Stimulated activated CD4-positive, alpha-beta T cell treated with anti-CD3 and anti-CD28 coated beads, Interleukin-4, amount 100 ng/mL, for 1 hour (primary cell): ENCODE measurements around the gene OARD1.
"Not testable (repeated sequence)": the region's sequence is repeated elsewhere in the genome, so short reads cannot be mapped to it uniquely, and the experiment has no call there.

Source experiments
- DNase-seq: peaks from one replicate; pipeline ENCODE4 v3.0.0-alpha.2; 2020

The OARD1 gene, protein sequence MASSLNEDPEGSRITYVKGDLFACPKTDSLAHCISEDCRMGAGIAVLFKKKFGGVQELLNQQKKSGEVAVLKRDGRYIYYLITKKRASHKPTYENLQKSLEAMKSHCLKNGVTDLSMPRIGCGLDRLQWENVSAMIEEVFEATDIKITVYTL

DNA sequence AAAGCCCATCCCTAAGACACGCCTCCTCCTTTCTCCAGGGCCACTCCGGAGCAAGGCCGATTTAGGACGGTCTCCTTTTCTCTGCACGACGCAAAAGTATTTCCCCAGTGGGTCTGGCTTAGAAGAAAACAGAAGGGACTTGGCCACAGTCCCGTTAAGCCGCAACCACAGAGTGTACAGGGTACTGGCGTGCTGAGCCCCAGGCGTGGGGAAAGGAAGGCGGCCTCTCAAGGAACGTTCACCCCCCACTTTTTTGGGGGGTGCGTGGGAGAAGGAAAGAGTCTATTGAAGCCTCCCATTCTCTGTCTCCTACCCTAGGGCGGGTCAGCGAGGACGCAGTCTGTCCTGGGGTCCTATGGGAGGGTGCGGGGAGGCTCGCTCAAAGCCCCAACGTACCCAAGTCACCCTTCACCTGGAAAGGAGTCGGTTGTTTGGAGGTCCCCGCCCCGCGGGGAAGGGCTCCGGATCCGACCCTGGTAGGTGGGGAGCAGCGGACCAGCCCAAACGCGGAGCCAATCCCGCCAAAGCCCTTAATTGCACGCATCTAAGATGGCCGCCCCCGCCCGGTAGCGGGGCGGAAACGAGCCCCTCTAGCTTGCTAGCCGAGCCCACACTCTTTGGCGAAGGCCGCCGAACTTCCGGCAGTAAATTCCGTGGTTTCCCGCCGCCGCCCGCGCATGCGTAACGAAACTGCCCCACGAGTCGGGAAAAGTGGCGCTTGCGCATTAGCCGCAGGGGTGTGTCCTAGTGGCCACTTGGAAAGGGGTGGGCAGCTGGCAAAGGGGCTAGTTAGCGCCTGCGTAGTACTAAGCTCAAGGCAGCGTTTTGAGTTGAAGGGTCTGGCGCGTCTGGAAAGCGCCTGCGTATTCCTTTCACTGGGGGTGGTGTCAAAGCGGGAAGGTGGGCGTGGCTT lies at the start of gene OARD1:
Gene OARD1, minus strand, starts transcription at position 434 of the 913 bp plus-strand sequence. CDS start 722 bp downstream, outside the sequence.
- DNase-seq = peak; percentile 100

DNA sequence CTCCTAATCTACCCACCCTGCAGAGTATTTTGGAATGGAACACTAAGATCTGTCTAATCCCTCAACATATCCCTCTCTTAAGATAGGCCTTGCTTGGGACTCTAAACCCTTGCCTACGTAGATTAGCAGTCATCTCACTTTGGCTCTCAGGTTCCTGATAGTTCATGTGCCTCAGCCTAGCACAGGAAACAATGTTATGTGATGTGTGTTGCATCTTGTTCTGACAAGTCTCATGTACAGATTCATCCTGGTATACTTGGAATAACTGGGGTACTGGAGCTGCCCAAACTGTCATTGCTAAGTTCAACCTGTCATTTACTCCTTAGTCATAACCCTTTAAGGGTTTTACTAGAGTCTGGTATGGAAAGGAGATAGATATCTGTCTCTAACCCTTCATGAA lies 47.9 kb upstream of the OARD1 start:
- DNase-seq = no peak

DNA sequence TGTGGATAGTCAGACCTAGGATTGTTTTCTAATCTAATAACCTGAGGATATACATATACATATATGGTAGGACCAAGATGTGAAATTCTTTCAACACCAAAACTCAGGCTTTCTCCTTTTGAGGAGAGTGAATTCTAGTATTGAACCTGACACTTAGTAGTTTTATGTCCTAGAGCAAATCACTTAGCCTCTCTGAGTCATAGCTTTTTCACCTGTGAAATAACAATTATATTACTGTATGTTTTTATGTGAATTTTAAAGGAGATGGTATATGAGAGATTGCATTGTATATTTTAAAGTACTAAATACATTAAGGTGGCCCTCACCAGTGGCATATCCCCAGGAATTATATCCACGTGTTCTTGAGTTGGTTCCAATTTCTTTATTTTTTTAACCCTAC lies 47.4 kb upstream of the OARD1 start:
- no peak for DNase-seq

DNA sequence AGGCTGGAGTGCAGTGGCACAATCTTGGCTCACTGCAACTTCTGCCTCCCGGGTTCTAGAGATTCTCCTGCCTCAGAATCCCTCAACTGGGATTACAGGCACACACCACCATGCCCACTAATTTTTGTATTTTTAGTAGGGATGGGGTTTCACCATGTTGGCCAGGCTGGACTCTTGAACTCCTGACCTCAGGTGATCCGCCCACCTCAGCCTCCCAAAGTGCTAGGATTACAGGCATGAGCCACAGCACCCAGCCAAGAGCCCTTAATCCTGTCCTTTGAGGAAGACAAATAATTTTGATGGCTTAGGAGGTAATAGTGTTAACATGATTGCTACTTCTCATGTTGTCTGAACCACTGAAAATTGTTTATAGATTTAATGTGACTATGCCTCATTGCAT lies 42.9 kb upstream of the OARD1 start:
- DNase-seq = not testable (repeated sequence)

DNA sequence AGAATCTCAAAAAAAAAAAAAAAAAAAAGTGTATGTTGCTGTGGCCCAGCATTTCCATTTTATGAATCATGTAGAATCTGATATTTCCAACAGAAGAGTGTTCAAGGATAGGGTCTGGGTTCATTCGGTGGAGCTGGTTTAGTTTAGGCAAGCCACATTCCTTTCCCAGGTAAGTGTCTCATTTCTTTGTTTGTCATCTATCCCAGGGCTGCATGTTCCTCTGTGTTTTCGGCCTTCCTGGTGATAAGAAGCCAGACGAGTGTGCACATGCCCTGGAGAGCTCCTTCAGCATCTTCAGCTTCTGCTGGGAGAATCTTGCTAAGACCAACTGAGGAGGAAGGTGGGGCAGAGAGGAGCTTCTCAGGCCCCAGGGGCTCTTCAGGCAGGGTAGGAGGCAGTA lies 38.9 kb upstream of the OARD1 start:
- DNase-seq = no peak

DNA sequence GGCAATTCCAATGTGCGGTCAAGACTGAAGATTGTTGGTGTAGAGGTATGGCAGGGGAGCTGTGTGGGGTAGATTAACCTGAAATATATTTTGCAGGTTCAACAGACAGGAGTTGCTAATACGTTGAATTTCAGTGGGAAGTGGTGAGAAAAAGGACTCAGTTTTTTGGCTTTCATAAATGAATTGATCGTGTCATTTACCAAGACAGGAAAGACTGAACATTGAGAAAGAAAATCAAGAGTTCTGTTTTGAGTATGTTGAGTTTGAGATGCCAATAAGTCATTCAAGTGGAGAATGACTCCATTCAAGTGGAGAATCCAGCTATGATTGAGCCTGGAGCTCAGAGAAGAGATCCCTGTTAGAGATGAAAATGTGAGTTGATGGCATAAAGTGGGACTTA lies 31.7 kb upstream of the OARD1 start:
- no peak for DNase-seq

DNA sequence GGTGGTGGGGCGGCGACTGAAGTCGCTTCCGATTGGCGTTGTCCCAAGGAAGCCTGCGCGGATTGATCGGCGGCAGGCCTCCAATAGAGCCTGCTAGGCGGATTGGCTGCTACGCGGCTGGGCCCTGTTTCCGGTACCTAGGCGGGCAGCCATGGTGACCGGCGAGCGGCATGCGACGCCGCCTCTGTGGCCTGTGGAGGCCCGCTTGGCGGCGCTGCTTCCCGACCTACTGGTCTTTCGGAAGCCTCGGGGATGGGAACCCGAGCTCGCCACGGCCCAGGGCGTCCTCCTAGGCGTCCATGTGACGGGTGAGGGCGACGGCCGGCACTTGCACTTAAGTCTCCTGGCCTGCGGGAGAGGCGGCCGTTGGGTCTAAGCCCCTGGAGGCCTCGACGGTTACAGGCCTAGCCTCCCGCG lies 28.7 kb upstream of the OARD1 start:
- DNase-seq = no peak

DNA sequence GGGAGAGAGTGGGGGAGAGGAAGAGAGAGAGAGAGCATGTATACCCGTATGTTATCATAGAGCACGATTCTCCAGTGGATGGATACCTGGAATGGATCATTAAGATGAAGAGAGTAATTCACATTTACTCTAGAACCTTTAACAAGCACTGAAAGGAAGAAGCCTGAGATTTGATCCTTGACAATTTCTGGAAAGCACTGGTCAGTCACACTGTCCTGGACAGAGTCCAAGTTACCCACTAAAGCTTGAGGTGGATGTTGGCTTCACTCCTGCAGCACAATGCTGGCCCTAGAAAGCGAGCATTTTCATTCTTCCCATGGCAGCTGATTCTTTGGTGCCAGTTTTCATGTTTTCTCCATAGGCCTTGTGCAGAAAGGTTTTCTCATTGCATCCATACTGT lies 26.2 kb upstream of the OARD1 start:
- no peak for DNase-seq

DNA sequence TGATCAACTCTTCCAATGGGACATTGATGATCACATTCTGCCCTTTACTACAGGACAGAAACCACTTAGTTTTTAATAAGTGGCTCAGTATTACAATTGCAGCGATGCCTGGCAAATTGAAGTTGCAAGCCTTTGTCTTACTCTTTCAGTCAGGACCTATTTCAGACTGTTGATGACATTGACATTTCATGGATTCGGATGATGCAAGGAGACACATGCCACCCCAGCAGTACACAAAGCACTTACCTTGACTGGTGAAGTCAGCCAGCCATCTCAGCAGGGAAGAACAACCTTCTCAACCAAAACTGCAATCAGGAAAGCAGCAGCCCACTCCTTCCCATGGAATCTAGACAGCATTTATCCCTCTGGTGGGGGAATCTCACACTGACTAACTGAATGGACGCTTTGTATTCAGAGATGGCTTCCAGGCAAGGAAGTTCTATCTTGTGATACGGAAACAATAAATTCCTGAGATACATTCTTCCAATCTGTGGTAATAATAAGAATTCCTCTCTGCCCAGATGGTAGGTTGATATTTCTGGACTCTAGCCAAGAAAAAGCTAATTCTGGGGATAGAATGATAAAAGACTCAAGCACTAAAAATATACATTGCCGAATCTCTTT lies 25.4 kb upstream of the OARD1 start:
- DNase-seq = no peak

DNA sequence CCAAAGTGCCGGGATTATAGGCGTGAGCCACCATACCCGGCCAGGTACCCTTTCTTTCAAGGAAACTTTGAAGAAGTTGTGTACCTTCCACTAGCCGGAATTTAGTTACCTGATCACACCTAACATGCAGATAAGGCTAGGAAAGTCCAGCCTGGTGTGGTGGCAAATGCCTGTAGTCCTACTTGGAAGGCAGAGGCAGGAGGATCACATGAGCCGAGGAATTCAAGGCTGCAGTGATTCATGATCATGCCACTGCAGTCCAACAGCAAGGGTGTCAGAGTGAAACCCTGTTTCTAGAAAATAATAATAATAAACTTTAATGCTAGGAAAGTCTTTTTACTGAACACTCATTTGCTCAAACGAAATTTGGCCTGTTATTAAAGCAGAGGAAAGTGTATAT lies 21.6 kb upstream of the OARD1 start:
- DNase-seq = no peak

DNA sequence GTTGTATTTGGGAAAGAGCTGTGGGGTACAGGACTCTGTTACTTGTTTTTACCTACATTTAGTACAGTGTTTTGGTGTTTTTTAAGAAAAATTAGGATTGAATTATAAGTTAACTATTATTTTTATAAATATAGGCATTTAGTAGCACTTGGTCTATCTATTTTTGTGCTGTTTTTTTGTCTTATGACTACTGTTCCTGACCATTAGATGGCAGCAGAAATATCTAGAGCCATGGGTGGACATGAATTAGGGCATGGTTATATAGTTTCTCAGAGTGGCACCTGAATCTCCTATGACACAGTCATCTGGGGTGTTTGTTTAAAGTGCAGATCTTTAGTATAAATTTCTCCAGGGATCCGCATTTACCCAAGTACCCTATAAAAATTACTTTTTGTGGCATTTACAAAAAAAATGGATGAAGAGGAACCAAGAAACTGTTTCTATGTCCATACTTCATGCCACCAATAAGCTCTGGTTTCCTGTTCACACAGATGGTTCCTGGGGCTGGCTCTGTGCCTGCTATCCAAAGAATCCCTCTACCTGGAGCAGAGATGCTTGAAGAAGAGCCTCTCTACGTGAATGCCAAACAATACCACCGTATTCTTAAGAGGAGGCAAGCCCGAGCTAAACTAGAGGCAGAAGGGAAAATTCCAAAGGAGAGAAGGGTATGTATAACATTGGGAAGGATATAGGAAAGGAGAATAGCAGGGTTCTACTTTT lies 20.4 kb upstream of the OARD1 start:
- DNase-seq = no peak

DNA sequence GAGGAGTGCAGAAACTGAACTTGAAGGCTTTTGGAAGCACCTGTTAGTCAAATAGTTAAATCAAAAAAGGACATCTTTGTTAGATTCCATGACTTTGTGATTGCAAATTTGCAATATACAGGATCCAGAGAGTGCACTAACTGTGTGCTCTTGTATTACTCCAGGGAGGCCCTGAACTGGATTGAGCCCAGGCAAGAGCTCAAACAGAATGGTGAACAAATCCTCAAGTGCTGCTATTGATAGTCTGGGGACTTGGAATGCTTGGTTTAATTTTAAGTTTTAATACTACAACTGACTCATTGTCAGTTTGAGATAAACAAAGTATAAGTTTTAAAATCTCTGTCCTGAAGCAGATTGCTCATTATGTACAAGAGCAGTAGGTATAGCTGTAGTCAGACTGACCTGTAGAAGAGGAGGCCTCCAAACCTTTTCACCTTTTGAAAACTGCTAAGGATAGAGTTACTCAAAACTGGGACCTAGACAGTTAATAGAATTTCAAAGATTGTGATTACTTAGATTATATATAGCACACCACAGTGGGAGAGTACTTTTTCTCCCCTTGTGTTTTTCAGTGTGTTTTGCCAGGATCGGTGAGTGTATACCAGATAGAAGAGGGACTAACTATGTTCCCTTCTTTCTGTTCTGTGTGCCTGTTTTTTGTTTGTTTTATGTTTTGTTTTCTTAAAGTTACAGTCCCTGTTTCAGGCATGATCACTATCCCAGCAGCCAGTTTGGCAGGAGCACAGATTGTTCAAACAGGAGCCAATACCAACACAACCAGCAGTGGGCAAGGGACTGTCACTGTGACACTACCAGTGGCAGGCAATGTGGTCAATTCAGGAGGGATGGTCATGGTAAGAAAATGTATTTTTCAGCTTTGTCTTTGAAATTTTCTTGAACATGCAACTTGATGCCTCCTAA lies 18.9 kb upstream of the OARD1 start:
- no peak for DNase-seq

DNA sequence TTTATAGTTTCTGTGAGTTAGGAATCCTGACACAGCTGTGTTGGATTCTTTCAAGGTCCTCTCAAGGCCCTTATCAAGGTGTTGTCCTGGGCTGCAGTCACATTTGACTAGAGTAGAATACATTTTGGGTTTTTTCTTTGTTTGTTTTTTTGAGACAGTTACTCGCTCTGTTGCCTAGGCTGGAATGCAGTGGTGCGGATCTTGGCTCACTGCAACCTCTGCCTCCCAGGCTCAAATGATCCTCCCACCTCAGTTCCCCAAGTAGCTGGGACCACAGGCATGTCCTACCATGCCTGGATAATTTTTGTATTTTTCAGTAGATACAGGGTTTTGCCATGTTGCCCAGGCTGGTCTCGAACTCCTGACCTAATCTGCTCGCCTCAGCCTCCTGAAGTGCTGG lies 16.3 kb upstream of the OARD1 start:
- DNase-seq = no peak

DNA sequence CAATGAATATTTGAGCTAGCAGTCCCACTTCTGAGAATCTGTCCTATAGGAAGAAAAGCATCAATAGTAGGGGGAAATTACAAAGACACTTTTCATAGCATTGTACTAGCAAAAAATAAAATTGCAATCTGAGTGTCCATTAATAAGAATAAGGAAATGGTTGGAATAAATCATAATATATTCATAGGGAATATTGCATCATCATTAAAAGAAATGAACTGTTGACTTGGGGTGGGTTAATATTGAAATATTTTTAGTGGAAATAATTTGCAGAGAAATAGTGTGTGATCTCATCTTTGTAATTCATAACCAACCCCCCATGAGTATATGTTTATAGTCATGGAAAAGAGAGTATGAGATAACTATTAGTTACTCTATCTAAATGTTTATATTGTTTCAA lies 13.0 kb upstream of the OARD1 start:
- DNase-seq = no peak

DNA sequence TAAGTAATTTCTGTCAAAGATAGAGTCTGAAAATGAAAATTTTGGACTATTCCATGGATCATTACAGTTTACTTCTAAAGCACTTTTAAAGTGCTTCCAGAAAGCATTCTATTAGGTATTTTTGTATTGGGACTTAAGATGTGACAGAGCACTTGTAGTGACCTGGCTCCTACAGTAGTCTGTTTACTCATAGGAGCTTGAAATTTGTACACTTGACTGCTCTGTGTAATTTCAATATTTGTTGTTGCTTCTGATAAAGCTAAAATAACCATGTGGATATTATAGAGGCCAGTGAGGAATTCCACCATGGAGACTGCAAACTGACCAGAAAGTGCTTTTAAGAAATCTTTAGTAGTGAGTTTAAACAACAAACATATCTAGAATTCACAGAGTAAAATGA lies 10.9 kb upstream of the OARD1 start:
- DNase-seq = no peak

DNA sequence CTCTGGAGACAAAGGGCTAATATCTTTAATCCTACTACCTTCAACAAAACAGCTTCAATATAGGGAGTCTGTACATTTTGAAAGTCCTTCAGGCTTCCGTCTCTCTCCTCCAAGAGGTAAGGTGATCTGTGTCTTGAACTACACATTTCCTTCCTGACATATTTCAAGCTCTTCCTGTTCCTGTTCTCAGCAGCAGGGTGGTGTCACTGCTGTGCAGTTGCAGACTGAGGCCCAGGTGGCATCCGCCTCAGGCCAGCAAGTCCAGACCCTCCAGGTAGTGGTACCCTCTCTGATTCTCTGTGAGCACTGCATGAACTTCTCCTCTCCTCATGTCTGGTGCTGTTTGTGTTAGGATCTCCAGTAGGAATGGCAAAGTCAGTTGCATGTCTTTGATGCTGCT lies 8.5 kb upstream of the OARD1 start:
- no peak for DNase-seq

DNA sequence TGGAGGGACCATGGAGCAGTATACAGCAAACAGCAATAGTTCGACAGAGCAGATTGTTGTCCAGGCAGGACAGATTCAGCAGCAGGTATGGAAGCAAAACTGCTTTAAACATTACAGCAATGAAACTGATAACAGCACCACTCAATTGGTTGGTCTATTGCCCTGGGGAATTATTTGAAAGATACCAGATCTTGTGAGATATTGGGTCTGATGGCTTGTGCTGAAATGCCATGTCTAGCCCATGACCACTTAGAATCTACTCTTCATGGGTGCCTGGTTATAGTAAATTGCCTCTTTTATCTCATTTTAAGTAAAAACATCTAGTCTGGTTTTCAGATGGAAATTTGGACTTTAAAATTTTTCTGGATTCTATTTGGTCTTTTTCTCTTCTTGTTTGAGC lies 6.9 kb upstream of the OARD1 start:
- DNase-seq = no peak

DNA sequence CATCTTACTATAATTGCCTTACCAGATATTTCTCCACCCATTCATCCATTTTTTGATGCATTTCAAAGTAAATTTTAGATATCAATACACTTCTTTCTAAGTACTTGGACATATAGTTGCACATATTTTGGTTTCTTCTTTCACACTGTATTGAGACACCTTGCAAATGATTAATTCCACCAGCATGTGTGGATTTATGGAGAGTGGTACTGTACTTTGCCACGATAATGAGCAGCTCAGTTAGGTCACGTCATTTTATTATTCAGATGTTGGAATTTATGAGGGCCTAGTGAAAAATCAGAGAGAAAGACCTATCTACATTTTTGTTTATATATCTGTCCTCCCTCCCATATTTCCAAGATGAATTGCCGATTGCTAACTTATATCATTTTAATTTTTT lies 5.9 kb upstream of the OARD1 start:
- no peak for DNase-seq

DNA sequence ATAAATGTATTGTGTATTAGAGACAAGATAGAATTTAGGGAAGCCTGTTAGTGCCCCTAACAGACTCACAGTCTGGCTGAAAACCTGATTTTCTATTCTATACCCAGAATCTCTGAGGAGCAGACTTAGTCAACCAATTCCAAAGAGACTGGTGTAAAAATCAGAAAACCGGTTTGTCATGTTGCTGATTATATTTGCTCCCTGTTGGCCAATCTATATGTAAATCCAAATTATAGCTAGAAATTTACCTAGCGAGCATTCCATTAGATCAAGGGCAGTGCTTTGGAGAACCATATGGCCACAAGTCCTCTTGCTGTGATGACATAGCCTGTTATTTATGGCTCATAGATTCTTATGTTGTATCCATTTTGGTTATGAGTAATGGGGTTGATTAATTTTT lies 5.4 kb upstream of the OARD1 start:
- DNase-seq = no peak

DNA sequence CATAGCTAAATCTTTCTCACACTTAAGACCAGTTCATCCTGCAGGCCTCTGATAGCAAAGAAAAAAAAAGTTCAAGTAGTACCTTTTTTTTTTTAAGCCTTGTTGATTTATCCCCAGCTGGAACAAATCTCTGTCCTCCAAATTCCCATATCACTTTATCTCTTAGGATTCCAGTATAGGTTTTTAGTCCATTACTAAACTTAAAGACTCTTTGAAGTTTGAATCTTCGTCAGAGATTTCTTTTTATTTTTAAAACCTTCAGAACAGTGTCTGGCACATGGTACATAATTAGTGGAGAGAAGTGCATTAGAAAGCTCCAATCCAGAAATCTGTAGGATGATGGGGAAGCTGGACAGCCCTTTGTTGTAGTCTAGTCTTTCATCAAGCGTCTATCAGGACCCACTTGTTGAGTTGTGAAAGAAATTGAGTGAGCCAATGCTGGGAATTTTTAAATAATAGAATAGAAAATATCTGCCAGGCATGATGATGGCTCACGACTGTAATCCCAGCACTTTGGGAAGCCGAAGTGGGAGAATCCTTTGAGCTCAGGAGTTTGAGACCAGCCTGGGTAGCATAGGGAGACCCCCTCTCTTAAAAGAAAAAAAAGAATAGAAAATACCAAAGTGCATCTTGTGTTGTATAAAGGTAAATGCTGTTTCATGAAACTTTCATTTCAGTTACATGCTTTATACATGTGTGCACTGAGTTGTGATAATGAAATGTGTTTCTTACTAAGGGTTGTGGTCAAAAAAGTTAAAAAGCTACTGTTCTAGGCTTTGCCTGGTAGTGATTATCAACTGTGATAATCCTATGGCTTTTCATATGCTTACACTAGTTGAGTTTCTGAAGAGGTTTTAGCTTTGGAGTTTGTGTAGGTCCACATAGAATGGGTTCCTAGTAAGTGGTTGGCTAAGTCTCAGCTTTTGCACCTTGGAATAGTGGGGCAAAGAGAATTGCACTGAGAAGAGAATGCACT lies 3.8 kb upstream of the OARD1 start:
- DNase-seq = no peak
